ENCODE data around the gene CNKSR2. TPM values are rescaled to one million over a fixed set of nuclear protein-coding genes. Genes with fewer than 3 reads are reported as not detected.

The CNKSR2 gene
- total RNA-seq, 2 experiments from 2014 or later = 6.2 to 7.3 TPM

DNA sequence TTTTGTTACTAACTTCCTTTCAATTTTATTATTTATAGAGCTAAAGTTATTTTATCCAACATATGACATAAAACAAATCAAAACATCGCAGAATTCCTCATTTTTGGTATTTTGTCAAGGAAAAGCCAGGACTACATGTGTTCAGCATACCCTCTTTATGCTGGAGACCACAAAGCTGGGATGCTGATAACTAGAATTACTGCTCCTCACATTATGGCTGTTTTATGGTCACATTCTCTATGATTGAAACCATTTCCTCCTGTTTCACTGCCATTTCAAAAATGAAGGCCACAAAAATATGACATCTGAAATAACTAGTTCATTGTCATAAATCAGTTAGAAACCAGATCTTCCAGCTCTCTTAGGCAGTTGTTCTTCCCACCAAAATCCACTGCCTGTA, 242.2 kb downstream of the CNKSR2 start:
- intact Hi-C loops (cut with DNase I, micrococcal nuclease) = no loop called here
- no peak for DNase-seq
- Mint-ChIP-seq H3K27ac (no peak overlapping the region), H3K9me3 (ENCODE audit: low read depth) (no peaks in the 10 kb centered on the region), H3K36me3 (ENCODE audit: low read depth) (no peaks in the 10 kb centered on the region), H3K27me3 (no peaks in the 10 kb centered on the region), H3K4me3 (no peak overlapping the region), H3K4me1 (no peaks in the 10 kb centered on the region)
- ATAC-seq = no peak
- ChIA-PET CTCF (no interaction called here), POLR2A (no interaction called here)

DNA sequence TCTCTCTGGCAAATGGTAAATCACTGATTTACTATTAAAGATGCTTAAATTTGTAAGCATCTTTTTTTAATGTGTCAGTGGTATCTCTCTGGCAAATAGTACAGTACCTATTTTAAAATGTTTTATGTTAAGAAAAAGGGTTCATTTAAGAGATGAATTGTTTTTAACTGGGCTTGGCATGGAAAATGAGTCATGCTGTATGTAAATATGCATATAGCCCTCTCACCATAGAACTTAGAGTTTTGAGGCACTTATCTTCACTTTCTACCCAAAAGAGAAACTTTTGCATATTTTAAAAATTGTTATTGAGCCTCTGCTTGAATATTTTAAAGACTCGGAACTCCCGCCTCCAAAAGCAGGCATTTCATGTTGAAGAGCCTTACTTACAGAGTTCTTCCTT, 246.0 kb downstream of the CNKSR2 start:
- intact Hi-C loops (cut with DNase I, micrococcal nuclease) = no loop called here
- Mint-ChIP-seq H3K27ac (no peak overlapping the region), H3K36me3 (ENCODE audit: low read depth) (no peaks in the 10 kb centered on the region), H3K4me3 (no peak overlapping the region), H3K27me3 (no peaks in the 10 kb centered on the region), H3K4me1 (no peaks in the 10 kb centered on the region), H3K9me3 (ENCODE audit: low read depth) (no peaks in the 10 kb centered on the region)
- ChIA-PET POLR2A (no interaction called here), CTCF (no interaction called here)
- ATAC-seq (no peak), DNase-seq (no peak)

DNA sequence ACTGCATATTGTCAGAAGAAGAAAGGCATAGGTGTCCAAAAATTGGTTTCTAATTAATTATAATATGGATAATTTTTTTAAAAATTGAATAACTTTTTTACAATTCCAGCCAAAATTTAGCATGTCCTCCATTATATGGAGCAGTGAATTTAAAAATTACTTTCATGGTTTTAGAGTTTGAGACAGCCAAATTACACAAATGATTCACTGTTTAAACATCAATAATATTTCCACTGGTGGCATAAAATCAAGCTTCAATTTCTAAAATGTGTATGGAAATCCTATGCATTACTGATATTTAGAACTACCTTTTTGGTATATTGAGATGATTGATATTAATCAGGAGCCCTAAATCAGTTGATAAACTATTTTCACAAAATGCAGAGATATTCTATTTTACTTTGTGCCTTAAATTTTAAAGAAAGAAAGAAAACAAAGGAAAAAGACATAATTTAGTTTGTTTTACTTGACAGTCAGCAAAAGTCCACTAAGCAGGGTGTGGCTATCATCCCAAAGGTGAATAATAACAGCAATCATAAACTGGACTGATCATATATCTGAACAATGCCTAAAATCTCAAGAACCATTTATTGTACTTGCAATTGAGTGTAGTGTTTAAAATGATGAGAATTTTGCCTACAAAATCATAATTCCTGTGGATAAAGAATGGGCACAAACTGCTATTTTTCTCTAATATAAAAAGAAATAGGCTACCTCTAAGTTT, 249.7 kb downstream of the CNKSR2 start:
- Mint-ChIP-seq H3K27ac (no peak overlapping the region), H3K4me1 (no peaks in the 10 kb centered on the region), H3K9me3 (ENCODE audit: low read depth) (no peaks in the 10 kb centered on the region), H3K36me3 (ENCODE audit: low read depth) (peaks cover 11% of the 10 kb centered on the region), H3K27me3 (no peaks in the 10 kb centered on the region), H3K4me3 (no peak overlapping the region)
- CTCF ChIA-PET = no interaction called here
- ATAC-seq = no peak
- POLR2A ChIA-PET = no interaction called here
- intact Hi-C loops (cut with DNase I, micrococcal nuclease) = no loop called here
- DNase-seq = no peak

DNA sequence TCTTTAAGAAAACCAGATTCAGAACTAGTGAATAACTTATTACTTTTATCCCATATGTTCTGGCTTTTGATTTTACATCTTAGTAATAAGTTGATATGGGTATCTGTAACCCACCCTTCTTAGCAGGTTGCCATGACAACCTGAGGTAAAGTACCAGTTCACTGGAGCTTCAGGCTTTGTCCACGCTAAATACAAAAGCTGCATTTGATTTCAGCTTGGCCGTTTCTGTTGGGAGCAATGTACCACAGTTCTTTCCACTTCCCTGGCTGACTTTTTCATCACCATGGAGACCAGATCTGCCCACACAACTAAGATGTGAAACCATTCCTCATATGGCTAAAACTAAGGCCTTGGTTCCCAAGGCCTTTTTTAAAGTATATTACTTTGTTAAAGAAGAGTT, 257.8 kb downstream of the CNKSR2 start:
- H3K27me3 Mint-ChIP-seq = no peaks in the 10 kb centered on the region
- no peak for DNase-seq
- no peaks in the 10 kb centered on the region for H3K9me3 Mint-ChIP-seq (ENCODE audit: low read depth)
- POLR2A ChIA-PET = no interaction called here
- peaks cover 12% of the 10 kb centered on the region for H3K36me3 Mint-ChIP-seq (ENCODE audit: low read depth)
- intact Hi-C loops (cut with DNase I, micrococcal nuclease) = no loop called here
- H3K4me3 Mint-ChIP-seq = no peak overlapping the region
- no peak for ATAC-seq
- no peak overlapping the region for H3K27ac Mint-ChIP-seq
- CTCF ChIA-PET = no interaction called here
- H3K4me1 Mint-ChIP-seq = no peaks in the 10 kb centered on the region

DNA sequence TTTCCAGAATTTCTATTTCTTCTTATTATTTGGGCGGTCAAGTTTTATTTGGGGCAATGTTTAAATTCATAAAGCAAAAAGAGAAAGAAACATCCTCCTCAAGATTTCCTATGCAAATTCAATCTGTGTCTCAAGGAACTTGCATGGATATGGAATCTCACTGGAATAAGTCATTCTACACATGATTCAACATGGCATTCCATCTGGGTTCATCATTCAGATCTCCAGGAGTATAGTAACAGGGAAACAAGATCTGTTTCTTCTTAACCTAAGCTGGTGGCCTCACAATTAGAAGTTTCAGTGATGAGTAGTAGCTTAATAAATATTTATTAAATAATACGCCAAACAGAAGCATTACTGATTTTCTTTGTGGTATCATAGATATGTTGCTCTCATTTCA, 264.1 kb downstream of the CNKSR2 start:
- intact Hi-C loops (cut with DNase I, micrococcal nuclease) = no loop called here
- no peak for ATAC-seq
- Mint-ChIP-seq H3K36me3 (ENCODE audit: low read depth) (no peaks in the 10 kb centered on the region), H3K4me3 (no peak overlapping the region), H3K4me1 (no peaks in the 10 kb centered on the region), H3K27me3 (no peaks in the 10 kb centered on the region), H3K9me3 (ENCODE audit: low read depth) (no peaks in the 10 kb centered on the region), H3K27ac (no peak overlapping the region)
- CTCF ChIA-PET = no interaction called here
- POLR2A ChIA-PET = no interaction called here
- no peak for DNase-seq

DNA sequence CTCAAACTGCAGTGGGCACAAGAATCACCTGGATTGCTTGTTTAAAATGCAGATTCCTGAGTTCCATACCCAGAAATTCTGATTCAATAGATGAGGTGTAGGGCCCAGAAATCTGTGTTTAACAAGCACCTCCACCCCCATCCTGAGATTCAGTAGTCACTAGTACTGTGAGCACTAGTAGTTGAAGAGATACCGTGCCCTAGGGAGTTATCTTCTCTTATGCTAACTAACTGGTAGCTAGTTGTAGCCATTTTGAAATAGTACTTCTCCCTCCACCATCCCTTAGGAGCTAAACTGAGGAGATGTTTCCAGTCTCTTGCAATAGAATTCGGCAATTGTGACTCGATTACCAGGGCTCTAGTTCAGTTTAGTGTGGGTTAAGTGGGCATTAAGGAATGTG, 265.6 kb downstream of the CNKSR2 start:
- DNase-seq (no peak), ATAC-seq (no peak)
- intact Hi-C loops (cut with DNase I, micrococcal nuclease) = no loop called here
- ChIA-PET CTCF (no interaction called here), POLR2A (no interaction called here)
- H3K4me1 Mint-ChIP-seq = no peaks in the 10 kb centered on the region
- no peaks in the 10 kb centered on the region for H3K27me3 Mint-ChIP-seq
- H3K36me3 Mint-ChIP-seq (ENCODE audit: low read depth) = no peaks in the 10 kb centered on the region
- H3K9me3 Mint-ChIP-seq (ENCODE audit: low read depth) = no peaks in the 10 kb centered on the region
- no peak overlapping the region for H3K4me3 Mint-ChIP-seq
- no peak overlapping the region for H3K27ac Mint-ChIP-seq

DNA sequence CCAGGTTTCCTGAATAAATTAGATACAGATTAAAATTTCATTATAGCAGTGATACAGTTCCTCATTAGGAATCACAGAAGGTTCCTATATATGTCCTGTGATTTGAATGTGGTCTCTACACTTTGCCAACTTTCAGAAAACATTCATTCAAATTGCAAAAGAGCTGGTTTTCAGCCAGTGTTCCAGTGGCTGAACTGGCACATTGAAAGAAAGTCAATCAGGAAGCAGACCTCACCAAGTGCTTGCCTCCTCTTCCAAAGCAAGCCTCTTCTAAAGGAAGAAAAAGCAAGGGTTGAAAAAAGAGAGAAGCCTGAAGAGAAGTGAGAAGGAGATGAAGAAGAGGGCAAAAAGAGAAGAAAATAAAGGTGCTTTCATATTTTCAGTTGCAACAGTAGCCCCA, 271.2 kb downstream of the CNKSR2 start:
- ATAC-seq (no peak), DNase-seq (no peak)
- POLR2A ChIA-PET = no interaction called here
- Mint-ChIP-seq H3K36me3 (ENCODE audit: low read depth) (peaks cover 6% of the 10 kb centered on the region), H3K27ac (no peak overlapping the region), H3K27me3 (no peaks in the 10 kb centered on the region), H3K4me3 (no peak overlapping the region), H3K4me1 (no peaks in the 10 kb centered on the region), H3K9me3 (ENCODE audit: low read depth) (no peaks in the 10 kb centered on the region)
- CTCF ChIA-PET = no interaction called here
- intact Hi-C loops (cut with DNase I, micrococcal nuclease) = no loop called here

DNA sequence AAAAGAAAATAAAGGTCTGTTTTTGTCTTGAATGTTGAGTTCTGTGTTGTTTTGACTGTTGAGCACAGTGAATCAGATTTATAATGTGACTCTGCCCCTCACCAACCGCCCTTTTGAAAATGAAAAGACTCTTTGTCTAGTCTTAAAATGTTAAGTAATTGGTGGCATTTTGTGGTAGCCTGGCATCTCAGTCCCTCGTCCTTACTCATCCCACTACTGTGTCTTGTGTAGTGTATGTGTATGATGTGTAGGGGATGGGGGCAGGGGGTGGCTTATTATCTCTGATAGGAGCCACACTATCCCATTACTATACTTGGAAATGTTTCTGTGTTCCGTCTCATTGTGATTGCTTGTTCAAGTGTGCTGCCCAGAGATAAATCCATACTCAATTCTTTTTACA, 271.7 kb downstream of the CNKSR2 start:
- Mint-ChIP-seq H3K4me3 (no peak overlapping the region), H3K36me3 (ENCODE audit: low read depth) (peaks cover 6% of the 10 kb centered on the region), H3K27me3 (no peaks in the 10 kb centered on the region), H3K4me1 (no peaks in the 10 kb centered on the region), H3K9me3 (ENCODE audit: low read depth) (no peaks in the 10 kb centered on the region), H3K27ac (no peak overlapping the region)
- CTCF ChIA-PET = no interaction called here
- ATAC-seq (no peak), DNase-seq (no peak)
- intact Hi-C loops (cut with DNase I, micrococcal nuclease) = no loop called here
- POLR2A ChIA-PET = no interaction called here

DNA sequence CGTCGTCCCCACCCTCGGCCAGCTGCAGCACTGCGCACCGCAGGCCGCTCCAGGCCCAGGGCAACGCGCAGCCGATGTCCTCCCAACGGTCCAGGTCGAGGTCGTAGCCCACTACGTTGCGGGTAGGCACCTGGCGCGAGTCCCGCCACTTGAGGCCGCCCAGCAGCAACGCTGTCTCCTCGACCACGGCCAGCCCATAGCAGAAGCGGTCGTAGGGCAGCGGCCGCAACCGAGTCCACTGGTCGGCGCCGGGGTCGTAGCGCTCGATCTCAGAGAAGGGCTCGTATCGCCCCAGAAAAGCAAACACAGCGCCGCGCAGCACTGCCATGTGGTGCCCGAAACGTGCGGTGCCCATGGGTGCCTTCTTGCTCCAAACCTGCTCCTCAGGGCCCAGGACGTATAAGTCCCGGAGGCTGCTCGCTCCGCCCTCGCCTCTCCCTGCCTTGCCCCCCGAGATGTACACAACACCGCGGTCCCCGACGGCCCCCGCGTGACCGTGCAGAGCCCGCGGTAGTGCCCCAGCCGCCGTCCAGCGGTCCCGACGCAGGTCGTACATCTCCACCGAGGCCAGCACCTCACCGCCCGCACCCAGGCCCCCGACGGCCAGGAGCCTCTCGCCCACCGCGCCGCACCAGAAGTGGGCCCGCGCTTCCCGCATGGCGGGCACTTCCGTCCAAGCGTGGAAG, 281.8 kb downstream of the CNKSR2 start:
- POLR2A ChIA-PET = no interaction called here
- H3K4me1 Mint-ChIP-seq = peaks cover 5% of the 10 kb centered on the region
- DNase-seq = no peak
- CTCF ChIA-PET = no interaction called here
- H3K9me3 Mint-ChIP-seq (ENCODE audit: low read depth) = peaks cover 1% of the 10 kb centered on the region
- H3K36me3 Mint-ChIP-seq (ENCODE audit: low read depth) = peaks cover 4% of the 10 kb centered on the region
- peak overlapping the region; percentile 19 for H3K27ac Mint-ChIP-seq
- no peak for ATAC-seq
- no peak overlapping the region for H3K4me3 Mint-ChIP-seq
- intact Hi-C loops (cut with DNase I, micrococcal nuclease) = loop anchor here in 1 of 2 experiments (10.0 kb wide), 1 partner anchor 281 kb away; the partner anchor contains the start of gene CNKSR2
- peaks cover 4% of the 10 kb centered on the region for H3K27me3 Mint-ChIP-seq

DNA sequence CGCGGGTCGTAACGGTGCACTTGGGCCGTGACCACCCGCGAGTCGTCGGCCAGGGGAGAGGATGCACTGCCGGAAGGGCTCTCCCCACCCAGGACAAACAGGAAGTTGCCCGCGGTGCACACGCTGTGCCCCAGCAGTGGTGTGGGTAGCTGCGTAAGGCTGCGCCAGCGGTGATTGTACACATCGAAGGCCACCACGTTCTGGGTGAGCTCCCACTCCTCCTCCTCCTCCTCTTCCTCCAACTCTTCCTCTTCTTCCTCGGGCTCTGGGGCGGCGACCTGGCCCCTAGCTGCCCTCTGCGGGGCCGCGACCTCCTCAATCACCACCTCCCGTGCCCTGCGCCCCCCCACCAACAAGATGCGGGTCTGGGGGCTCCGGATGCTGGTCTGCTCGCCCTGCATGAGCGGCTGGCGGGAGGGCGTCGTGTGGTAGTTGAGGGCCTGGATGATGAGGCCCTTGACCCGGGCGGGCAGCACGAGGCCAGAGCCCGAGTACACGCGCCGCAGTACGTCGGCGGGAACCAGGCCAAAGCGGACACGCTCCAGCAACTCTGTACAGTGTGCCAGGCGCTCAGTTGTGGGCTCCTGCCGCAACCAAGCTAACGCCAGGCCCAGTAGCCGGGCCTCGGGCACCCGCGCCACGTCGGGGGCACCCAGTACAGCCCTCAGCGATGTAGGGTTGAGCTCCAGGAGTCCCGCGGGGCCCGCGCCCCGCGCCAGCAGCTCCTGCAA, 282.5 kb downstream of the CNKSR2 start:
- peaks cover 1% of the 10 kb centered on the region for H3K9me3 Mint-ChIP-seq (ENCODE audit: low read depth)
- no peak for ATAC-seq
- DNase-seq = no peak
- no peak overlapping the region for H3K4me3 Mint-ChIP-seq
- peaks cover 5% of the 10 kb centered on the region for H3K4me1 Mint-ChIP-seq
- H3K27me3 Mint-ChIP-seq = peaks cover 4% of the 10 kb centered on the region
- H3K36me3 Mint-ChIP-seq (ENCODE audit: low read depth) = peaks cover 4% of the 10 kb centered on the region
- intact Hi-C loops (cut with DNase I, micrococcal nuclease) = loop anchor here in 1 of 2 experiments (10.0 kb wide), 1 partner anchor 282 kb away; the partner anchor contains the start of gene CNKSR2
- ChIA-PET POLR2A (no interaction called here), CTCF (no interaction called here)
- no peak overlapping the region for H3K27ac Mint-ChIP-seq

DNA sequence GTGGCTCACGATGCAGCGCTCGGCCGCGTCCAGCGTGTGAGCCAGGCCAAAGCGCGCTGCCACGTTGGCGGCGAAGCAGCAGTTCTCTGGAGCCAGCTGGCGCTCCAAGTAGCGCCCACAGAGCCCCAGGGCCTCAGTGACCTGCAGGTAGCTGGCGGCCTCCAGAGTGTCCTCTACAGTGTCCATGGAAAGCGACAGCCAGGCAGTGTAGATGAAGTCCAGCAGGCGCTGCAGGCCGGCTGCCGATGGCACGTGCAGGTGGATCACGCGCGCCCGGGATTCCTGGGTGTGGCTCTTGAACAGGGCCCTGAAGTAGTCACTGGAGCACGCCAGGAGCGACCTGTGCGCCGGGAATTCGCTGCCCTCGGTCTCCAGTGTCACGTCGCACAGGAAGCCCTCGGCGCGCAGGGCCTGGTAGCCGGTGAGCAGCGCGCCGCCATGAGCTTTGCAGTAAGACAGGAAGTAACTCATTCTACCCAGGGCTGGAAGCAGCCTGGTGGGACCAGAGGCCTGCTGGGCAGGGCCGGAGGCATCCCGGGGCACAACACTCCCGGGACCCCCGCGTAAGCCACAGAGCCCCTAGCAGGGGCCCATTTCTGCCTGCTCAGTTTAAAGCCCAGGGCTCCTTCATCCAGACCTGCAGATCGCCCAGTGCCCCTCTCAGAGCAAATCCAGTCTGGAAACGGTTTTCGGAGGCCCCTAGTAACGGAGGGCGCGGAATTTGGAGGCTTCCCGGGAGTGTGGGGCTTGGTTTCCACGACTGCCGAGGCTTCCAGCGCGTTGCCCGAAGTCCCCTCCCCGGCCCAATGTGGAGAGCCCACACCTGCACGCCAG, 283.3 kb downstream of the CNKSR2 start:
- intact Hi-C loops (cut with DNase I, micrococcal nuclease) = loop anchor here in 1 of 2 experiments (10.0 kb wide), 1 partner anchor 283 kb away; the partner anchor contains the start of gene CNKSR2
- DNase-seq (peak; percentile 27), ATAC-seq (peak; percentile 69)
- CTCF ChIA-PET = no interaction called here
- Mint-ChIP-seq H3K36me3 (ENCODE audit: low read depth) (peaks cover 4% of the 10 kb centered on the region), H3K4me3 (peak overlapping the region; percentile 59), H3K27me3 (peaks cover 4% of the 10 kb centered on the region), H3K27ac (peak overlapping the region; percentile 51), H3K4me1 (peaks cover 5% of the 10 kb centered on the region), H3K9me3 (ENCODE audit: low read depth) (peaks cover 1% of the 10 kb centered on the region)
- POLR2A ChIA-PET = no interaction called here
